ENCODE measurements around the gene EXT2. TPM values are rescaled to one million over a fixed set of nuclear protein-coding genes. Genes with fewer than 3 reads are reported as not detected.

The EXT2 gene
- total and polyA plus RNA-seq, 10 of the 15 experiments (the other 5 are each of a cell fraction or from before 2014, with no cell fraction given) = 3.8 to 31.4 (median 17.9) TPM

GRCh38 chr11:44071157-44071556 lies 24.3 kb upstream of the EXT2 start:
- Histone ChIP-seq H3K27ac (ENCODE audit: control insufficient read depth, insufficient read depth) (no peak overlapping the region), H2AFZ (ENCODE audit: control insufficient read depth, low read depth, low read length) (no peak overlapping the region), H3K79me2 (ENCODE audit: control insufficient read depth, insufficient read depth, low read length) (peaks cover 2% of the 10 kb centered on the region), H3K27me3 (replicated peaks in 1 of 2; ENCODE audit: control insufficient read depth in 2 of 2, insufficient read depth in 2 of 2, low read length in 1 of 2) (no peaks in the 10 kb centered on the region), H3K9me3 (replicated peaks; ENCODE audit: control insufficient read depth, insufficient read depth, low read length) (no peaks in the 10 kb centered on the region), H4K20me1 (ENCODE audit: control insufficient read depth, insufficient read depth) (no peaks in the 10 kb centered on the region), H3K36me3 (ENCODE audit: control insufficient read depth in 2 of 2, insufficient read depth in 2 of 2, low read length in 1 of 2) (peaks cover 0 to 2% of the 10 kb centered on the region in 2 experiments; a peak in 3 of 4 replicates), H3K4me1 (ENCODE audit: control insufficient read depth, insufficient read depth, low read length) (peaks cover 7% of the 10 kb centered on the region; the same call in 1 of the 2 replicates), H3K4me3 (no peak overlapping the region), H3K9ac (ENCODE audit: control insufficient read depth, insufficient read depth, low read length) (no peak overlapping the region), H3K4me2 (ENCODE audit: control insufficient read depth, insufficient read depth) (no peak overlapping the region)
- 83% methylated on average over 3 of the region's 3 CpGs for WGBS (ENCODE audit: insufficient coverage, insufficient replicate concordance, low lambda C conversion rate, missing lambda C conversion rate)
- RAD21 ChIA-PET (ENCODE audit: unreplicated experiment) = no interaction called here
- DNase-seq (ENCODE audit: low read depth, low spot score) (no peak), ATAC-seq (no peak), FAIRE-seq (no peak)
- CTCF ChIA-PET = interaction anchor here (10.8 kb wide), 1 partner anchor 22 kb away, joined by 77 read pairs; the partner anchor contains the start of gene EXT2
- in situ Hi-C loops (cut with MboI) (no loop called here), intact Hi-C loops (cut with micrococcal nuclease; ENCODE audit: unreplicated experiment) (no loop called here)
- no TSS peak for BruUV-seq (replicated peaks)
- SMC1A ChIA-PET (ENCODE audit: uncharacterized antibody, unreplicated experiment) = no interaction called here
- no peak for TF ChIP-seq RAD51 (IDR thresholded peaks at IDR 0.05)
- TF ChIP-seq CHD4 (IDR thresholded peaks at IDR 0.05) = no peak
- TF ChIP-seq, protein P1, sequence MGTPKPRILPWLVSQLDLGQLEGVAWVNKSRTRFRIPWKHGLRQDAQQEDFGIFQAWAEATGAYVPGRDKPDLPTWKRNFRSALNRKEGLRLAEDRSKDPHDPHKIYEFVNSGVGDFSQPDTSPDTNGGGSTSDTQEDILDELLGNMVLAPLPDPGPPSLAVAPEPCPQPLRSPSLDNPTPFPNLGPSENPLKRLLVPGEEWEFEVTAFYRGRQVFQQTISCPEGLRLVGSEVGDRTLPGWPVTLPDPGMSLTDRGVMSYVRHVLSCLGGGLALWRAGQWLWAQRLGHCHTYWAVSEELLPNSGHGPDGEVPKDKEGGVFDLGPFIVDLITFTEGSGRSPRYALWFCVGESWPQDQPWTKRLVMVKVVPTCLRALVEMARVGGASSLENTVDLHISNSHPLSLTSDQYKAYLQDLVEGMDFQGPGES (IDR thresholded peaks at IDR 0.05) = no peak
- TF ChIP-seq, protein P2, sequence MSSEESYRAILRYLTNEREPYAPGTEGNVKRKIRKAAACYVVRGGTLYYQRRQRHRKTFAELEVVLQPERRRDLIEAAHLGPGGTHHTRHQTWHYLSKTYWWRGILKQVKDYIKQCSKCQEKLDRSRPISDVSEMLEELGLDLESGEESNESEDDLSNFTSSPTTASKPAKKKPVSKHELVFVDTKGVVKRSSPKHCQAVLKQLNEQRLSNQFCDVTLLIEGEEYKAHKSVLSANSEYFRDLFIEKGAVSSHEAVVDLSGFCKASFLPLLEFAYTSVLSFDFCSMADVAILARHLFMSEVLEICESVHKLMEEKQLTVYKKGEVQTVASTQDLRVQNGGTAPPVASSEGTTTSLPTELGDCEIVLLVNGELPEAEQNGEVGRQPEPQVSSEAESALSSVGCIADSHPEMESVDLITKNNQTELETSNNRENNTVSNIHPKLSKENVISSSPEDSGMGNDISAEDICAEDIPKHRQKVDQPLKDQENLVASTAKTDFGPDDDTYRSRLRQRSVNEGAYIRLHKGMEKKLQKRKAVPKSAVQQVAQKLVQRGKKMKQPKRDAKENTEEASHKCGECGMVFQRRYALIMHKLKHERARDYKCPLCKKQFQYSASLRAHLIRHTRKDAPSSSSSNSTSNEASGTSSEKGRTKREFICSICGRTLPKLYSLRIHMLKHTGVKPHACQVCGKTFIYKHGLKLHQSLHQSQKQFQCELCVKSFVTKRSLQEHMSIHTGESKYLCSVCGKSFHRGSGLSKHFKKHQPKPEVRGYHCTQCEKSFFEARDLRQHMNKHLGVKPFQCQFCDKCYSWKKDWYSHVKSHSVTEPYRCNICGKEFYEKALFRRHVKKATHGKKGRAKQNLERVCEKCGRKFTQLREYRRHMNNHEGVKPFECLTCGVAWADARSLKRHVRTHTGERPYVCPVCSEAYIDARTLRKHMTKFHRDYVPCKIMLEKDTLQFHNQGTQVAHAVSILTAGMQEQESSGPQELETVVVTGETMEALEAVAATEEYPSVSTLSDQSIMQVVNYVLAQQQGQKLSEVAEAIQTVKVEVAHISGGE (CRISPR knock-in tag; IDR thresholded peaks at IDR 0.05) = no peak
- no peak for TF ChIP-seq ZBTB4 (CRISPR knock-in tag; IDR thresholded peaks at IDR 0.05)
- POLR2A ChIA-PET = interaction anchor here (0.9 kb wide), 1 partner anchor 18 kb away, joined by 3 read pairs; no protein-coding TSS in a partner anchor

Measured in GM12878 (cell line).